Measurements from ENCODE around the gene CEBPB. TPM values are rescaled to one million over a fixed set of nuclear protein-coding genes. Genes with fewer than 3 reads are reported as not detected.

CEBPB gene
- total RNA-seq, 2 experiments from 2014 or later: 28.9 to 40.1 TPM

DNA sequence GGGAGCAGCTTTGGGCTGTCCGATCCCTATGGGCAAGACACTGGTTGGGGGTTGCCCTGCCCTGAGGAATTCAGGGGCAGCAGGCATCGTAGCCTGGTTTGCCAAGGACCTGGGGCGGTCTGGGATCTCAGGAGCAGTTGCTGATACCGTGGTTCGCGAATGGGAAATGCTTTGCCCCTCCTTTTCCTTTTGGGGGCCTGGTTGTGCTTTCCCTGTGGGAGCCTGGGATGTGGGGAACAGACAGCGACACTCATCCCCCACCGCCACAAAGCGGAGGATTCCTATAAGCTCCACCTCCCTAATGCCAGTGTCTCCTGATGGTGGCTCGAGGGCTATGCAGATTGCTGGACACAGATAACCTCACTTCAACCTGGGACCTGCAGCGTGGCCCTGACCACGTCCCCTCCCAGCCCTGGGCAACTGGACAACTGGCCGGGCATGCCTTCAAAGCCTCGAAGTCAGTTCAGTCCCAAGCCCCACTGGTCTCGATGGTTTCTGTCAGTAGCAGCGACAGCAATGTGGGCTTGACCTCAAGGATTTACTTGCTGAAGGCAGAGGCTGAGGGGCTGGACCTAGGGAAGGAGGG, 3.3 kb downstream of the CEBPB start:
- CTCF ChIA-PET: no interaction called here
- peak overlapping the region; percentile 97 for H3K27ac Mint-ChIP-seq
- H3K9me3 Mint-ChIP-seq (ENCODE audit: low read depth): no peaks in the 10 kb centered on the region
- peaks cover 17% of the 10 kb centered on the region for H3K4me1 Mint-ChIP-seq
- H3K36me3 Mint-ChIP-seq (ENCODE audit: low read depth): peaks cover 28% of the 10 kb centered on the region
- H3K27me3 Mint-ChIP-seq: no peaks in the 10 kb centered on the region
- peak overlapping the region; percentile 96 for H3K4me3 Mint-ChIP-seq
- DNase-seq (no peak), ATAC-seq (no peak)
- POLR2A ChIA-PET: no interaction called here
- intact Hi-C loops (cut with DNase I, micrococcal nuclease): loop anchor here (5.0 to 10.0 kb wide), 5 partner anchors 91 to 738 kb away; partner anchors contain the start of genes ADNP (in 1 of the 2) and PARD6B (in 1 of the 2)

DNA sequence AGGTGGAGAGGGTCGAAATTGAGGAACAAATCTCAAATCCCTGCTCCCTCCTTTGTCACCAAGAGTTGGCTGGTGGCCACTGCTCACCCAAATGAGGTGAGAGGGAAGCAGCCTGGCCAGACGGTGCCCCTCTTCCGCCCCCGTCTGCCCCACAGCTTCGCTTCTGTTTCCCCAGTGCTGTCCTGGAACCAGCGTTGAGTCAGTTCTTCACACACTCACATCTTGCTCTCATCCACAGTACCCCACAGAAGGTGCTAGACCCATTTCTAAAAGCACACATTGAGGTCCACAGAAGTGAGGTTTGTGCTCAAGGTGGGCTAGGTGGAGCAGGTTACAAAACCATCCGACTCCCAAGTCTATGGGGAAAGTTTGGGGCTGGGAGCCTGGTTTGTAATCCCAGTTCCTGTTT, 3.8 kb downstream of the CEBPB start:
- Mint-ChIP-seq H3K27me3 (no peaks in the 10 kb centered on the region), H3K4me1 (peaks cover 17% of the 10 kb centered on the region), H3K27ac (peak overlapping the region; percentile 97), H3K9me3 (ENCODE audit: low read depth) (peaks cover 2% of the 10 kb centered on the region), H3K36me3 (ENCODE audit: low read depth) (peaks cover 28% of the 10 kb centered on the region), H3K4me3 (peak overlapping the region; percentile 96)
- intact Hi-C loops (cut with DNase I, micrococcal nuclease): loop anchor here (5.0 to 10.0 kb wide), 5 partner anchors 90 to 738 kb away; partner anchors contain the start of genes ADNP (in 1 of the 2) and PARD6B (in 1 of the 2)
- CTCF ChIA-PET: no interaction called here
- ATAC-seq (no peak), DNase-seq (no peak)
- POLR2A ChIA-PET: no interaction called here

DNA sequence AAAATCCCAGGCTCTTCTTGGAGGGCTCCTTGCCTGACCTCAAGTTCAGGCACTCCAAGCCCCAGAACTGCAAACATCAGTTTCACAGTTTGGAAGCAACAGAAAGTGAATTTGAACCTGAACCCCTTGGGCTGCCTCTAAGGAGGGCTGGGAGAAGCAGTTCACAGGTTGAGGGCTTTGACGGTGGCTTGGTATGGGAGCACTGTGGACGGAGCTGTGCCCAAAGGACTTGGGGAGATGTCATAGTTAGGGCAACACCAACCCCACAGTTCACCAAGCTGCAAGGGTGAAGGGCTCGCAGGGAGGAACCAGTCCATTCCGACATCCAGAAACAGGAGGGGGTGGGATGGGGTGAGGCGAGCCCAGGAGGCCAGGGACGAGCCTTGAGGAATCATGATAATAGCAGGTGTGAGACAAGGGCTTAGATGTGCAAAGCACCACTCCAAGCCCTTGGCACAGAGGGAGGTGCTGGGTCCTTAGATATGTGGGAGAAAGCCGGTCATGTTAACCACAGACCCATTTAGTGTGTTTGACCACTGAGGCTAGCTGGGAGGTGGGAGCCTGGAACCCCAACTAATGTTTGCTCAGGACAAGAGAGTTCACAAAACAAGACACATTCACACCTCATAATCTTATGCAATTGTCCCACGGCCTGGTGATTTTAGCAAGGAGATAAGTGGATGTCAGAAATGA, 4.3 kb downstream of the CEBPB start:
- ChIA-PET POLR2A (no interaction called here), CTCF (no interaction called here)
- no peak overlapping the region for H3K4me3 Mint-ChIP-seq
- no peak for DNase-seq
- ATAC-seq: no peak
- intact Hi-C loops (cut with DNase I, micrococcal nuclease): loop anchor here (5.0 to 10.0 kb wide), 5 partner anchors 90 to 737 kb away; partner anchors contain the start of genes ADNP (in 1 of the 2) and PARD6B (in 1 of the 2)
- H3K27me3 Mint-ChIP-seq: no peaks in the 10 kb centered on the region
- peaks cover 17% of the 10 kb centered on the region for H3K4me1 Mint-ChIP-seq
- peaks cover 28% of the 10 kb centered on the region for H3K36me3 Mint-ChIP-seq (ENCODE audit: low read depth)
- H3K27ac Mint-ChIP-seq: peak overlapping the region; percentile 34
- peaks cover 4% of the 10 kb centered on the region for H3K9me3 Mint-ChIP-seq (ENCODE audit: low read depth)

DNA sequence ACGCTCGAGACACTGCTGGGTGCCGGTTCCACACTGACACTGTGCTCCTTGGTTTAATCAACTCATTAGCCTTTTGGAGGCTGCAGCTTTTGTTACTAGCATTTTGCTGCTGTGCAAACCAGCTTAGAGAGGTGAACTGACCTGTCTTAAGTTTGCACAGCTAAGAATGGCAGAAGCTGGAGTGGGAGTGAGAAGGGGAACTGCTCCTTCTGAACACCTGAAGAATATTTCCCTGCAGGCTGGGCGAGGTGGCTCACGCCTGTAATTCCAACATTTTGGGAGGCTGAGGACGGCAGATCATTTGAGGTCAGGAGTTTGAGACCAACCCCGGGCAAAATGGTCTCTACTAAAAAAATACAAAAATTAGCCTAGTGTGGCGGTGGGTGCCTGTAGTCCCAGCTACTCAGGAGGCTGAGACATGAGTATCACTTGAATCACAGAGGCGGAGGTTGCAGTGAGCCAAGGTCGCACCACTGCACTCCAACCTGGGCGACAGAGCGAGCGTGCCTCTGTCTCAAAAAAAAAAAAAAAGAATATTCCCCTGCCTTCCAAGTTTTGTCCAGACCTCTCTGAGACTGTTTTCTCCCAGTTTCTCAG, 5.0 kb downstream of the CEBPB start:
- Mint-ChIP-seq H3K27ac (peak overlapping the region; percentile 58), H3K9me3 (ENCODE audit: low read depth) (peaks cover 4% of the 10 kb centered on the region), H3K4me3 (no peak overlapping the region), H3K27me3 (no peaks in the 10 kb centered on the region), H3K36me3 (ENCODE audit: low read depth) (peaks cover 28% of the 10 kb centered on the region), H3K4me1 (peaks cover 17% of the 10 kb centered on the region)
- POLR2A ChIA-PET: no interaction called here
- no peak for DNase-seq
- CTCF ChIA-PET: interaction anchor here (0.6 kb wide), 1 partner anchor 144 kb away, joined by 4 read pairs; no protein-coding TSS in a partner anchor
- intact Hi-C loops (cut with DNase I, micrococcal nuclease): loop anchor here in 1 of 2 experiments (10.0 kb wide), 2 partner anchors 89 to 539 kb away; partner anchors contain the start of gene PARD6B
- no peak for ATAC-seq

GRCh38 chr20:50196248-50196647, 5.6 kb downstream of the CEBPB start:
- ChIA-PET CTCF (interaction anchor here (1.0 kb wide), 1 partner anchor 268 kb away, joined by 3 read pairs; no protein-coding TSS in a partner anchor), POLR2A (no interaction called here)
- H3K4me3 Mint-ChIP-seq: no peak overlapping the region
- peaks cover 17% of the 10 kb centered on the region for H3K4me1 Mint-ChIP-seq
- H3K27ac Mint-ChIP-seq: peak overlapping the region; percentile 58
- ATAC-seq: no peak
- no peak for DNase-seq
- peaks cover 28% of the 10 kb centered on the region for H3K36me3 Mint-ChIP-seq (ENCODE audit: low read depth)
- intact Hi-C loops (cut with DNase I, micrococcal nuclease): loop anchor here in 1 of 2 experiments (10.0 kb wide), 2 partner anchors 89 to 539 kb away; partner anchors contain the start of gene PARD6B
- no peaks in the 10 kb centered on the region for H3K27me3 Mint-ChIP-seq
- H3K9me3 Mint-ChIP-seq (ENCODE audit: low read depth): peaks cover 4% of the 10 kb centered on the region

- no peak overlapping the region for H3K4me3 Mint-ChIP-seq
Observed at GRCh38 chr20:50196896-50197295, 6.3 kb downstream of the CEBPB start.

DNA sequence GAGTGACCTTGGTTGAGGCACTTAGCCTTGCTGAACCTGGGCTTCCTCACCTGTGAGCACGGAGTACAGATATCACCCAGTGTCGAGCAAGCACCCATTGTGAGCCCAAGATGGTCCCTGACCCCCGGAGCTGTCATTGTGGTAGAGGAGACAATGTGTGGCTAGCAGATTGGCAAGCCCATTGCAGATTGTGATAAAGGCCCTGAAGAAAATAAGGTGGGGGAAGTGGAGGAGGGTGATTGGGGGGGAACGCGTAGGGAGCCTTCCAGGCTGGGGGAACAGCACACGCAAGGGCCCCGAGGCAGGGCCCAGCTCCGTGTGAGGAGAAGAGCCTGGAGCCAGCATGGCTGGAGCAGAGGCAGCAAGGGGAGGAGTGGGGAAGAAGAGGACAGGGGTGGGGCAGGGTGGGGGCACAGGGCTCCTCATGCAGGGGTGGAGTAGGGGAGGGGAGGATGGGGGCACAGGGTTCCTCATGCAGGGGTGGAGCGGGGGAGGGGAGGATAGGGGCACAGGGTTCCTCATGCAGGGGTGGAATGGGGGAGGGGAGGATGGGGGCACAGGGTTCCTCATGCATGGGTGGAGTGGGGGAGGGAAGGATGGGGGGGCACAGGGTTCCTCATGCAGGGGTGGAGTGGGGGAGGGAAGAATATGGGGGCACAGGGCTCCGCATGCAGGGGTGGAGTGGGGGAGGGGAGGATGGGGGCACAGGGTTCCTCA, 7.0 kb downstream of the CEBPB start:
- POLR2A ChIA-PET: no interaction called here
- H3K27me3 Mint-ChIP-seq: no peaks in the 10 kb centered on the region

More at GRCh38 chr20:50196896-50197295, 6.3 kb downstream of the CEBPB start:
- no peak for ATAC-seq
- Mint-ChIP-seq H3K27ac (no peak overlapping the region), H3K4me1 (peaks cover 17% of the 10 kb centered on the region), H3K27me3 (no peaks in the 10 kb centered on the region), H3K36me3 (ENCODE audit: low read depth) (peaks cover 28% of the 10 kb centered on the region), H3K9me3 (ENCODE audit: low read depth) (peaks cover 4% of the 10 kb centered on the region)
- ChIA-PET CTCF (interaction anchor here (1.0 kb wide), 1 partner anchor 267 kb away, joined by 3 read pairs; no protein-coding TSS in a partner anchor), POLR2A (no interaction called here)
- intact Hi-C loops (cut with DNase I, micrococcal nuclease): loop anchor here in 1 of 2 experiments (10.0 kb wide), 2 partner anchors 88 to 538 kb away; partner anchors contain the start of gene PARD6B
- no peak for DNase-seq

GRCh38 chr20:50198180-50198666, 7.6 kb downstream of the CEBPB start:
- ATAC-seq (no peak), DNase-seq (no peak)
- POLR2A ChIA-PET: no interaction called here
- CTCF ChIA-PET: no interaction called here
- Mint-ChIP-seq H3K4me3 (no peak overlapping the region), H3K27ac (no peak overlapping the region), H3K36me3 (ENCODE audit: low read depth) (peaks cover 16% of the 10 kb centered on the region), H3K9me3 (ENCODE audit: low read depth) (peaks cover 4% of the 10 kb centered on the region), H3K27me3 (no peaks in the 10 kb centered on the region), H3K4me1 (peaks cover 23% of the 10 kb centered on the region)
- intact Hi-C loops (cut with DNase I, micrococcal nuclease): loop anchor here in 1 of 2 experiments (10.0 kb wide), 2 partner anchors 87 to 537 kb away; partner anchors contain the start of gene PARD6B

More for the DNA sequence above, 7.0 kb downstream of the CEBPB start:
- ATAC-seq: no peak
- intact Hi-C loops (cut with DNase I, micrococcal nuclease): loop anchor here in 1 of 2 experiments (10.0 kb wide), 2 partner anchors 87 to 537 kb away; partner anchors contain the start of gene PARD6B
- Mint-ChIP-seq H3K9me3 (ENCODE audit: low read depth) (peaks cover 4% of the 10 kb centered on the region), H3K27ac (no peak overlapping the region), H3K4me3 (no peak overlapping the region), H3K4me1 (peaks cover 21% of the 10 kb centered on the region), H3K36me3 (ENCODE audit: low read depth) (peaks cover 22% of the 10 kb centered on the region)
- CTCF ChIA-PET: no interaction called here
- no peak for DNase-seq

GRCh38 chr20:50198716-50199115, 8.1 kb downstream of the CEBPB start:
- intact Hi-C loops (cut with DNase I, micrococcal nuclease): loop anchor here in 1 of 2 experiments (10.0 kb wide), 2 partner anchors 86 to 536 kb away; partner anchors contain the start of gene PARD6B

DNA sequence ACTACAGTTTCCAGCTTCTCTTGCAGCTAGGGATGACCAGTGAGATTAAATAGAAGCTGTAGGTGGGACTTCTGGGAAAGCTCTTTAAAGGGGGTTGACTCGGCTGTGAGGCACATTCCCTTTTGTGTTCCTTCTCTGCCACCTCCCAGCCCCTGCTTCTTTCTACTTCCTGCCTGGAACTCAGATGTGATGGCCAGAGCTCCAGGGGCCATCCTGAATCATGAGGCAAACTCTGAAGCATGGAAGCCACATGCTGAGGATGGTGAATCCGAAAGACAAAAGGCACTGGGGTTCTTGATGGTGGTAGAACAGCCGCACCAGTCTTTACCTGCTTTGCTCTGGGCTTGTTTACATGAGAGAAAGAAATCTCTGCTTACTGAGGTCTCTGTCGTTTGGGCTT, 9.1 kb downstream of the CEBPB start:
- peaks cover 1% of the 10 kb centered on the region for H3K27me3 Mint-ChIP-seq
- ChIA-PET CTCF (interaction anchor here (0.6 to 1.2 kb wide), 2 partner anchors 9 to 72 kb away, joined by 3 to 4 read pairs; no protein-coding TSS in a partner anchor), POLR2A (no interaction called here)
- intact Hi-C loops (cut with DNase I, micrococcal nuclease): loop anchor here in 1 of 2 experiments (10.0 kb wide), 2 partner anchors 85 to 535 kb away; partner anchors contain the start of gene PARD6B
- H3K4me1 Mint-ChIP-seq: peaks cover 20% of the 10 kb centered on the region
- peaks cover 8% of the 10 kb centered on the region for H3K36me3 Mint-ChIP-seq (ENCODE audit: low read depth)
- no peak for DNase-seq
- peaks cover 17% of the 10 kb centered on the region for H3K9me3 Mint-ChIP-seq (ENCODE audit: low read depth)
- no peak overlapping the region for H3K4me3 Mint-ChIP-seq
- H3K27ac Mint-ChIP-seq: no peak overlapping the region
- ATAC-seq: no peak

More at GRCh38 chr20:50198716-50199115, 8.1 kb downstream of the CEBPB start:
- POLR2A ChIA-PET: interaction anchor here (0.6 kb wide), 1 partner anchor 752 kb away, joined by 3 read pairs; no protein-coding TSS in a partner anchor
- Mint-ChIP-seq H3K36me3 (ENCODE audit: low read depth) (peaks cover 15% of the 10 kb centered on the region), H3K4me1 (peaks cover 23% of the 10 kb centered on the region), H3K27me3 (no peaks in the 10 kb centered on the region), H3K4me3 (no peak overlapping the region), H3K9me3 (ENCODE audit: low read depth) (peaks cover 7% of the 10 kb centered on the region), H3K27ac (no peak overlapping the region)
- DNase-seq (no peak), ATAC-seq (no peak)
- CTCF ChIA-PET: interaction anchor here (0.6 kb wide), 1 partner anchor 244 kb away, joined by 3 read pairs; no protein-coding TSS in a partner anchor

Measured in activated CD4-positive, alpha-beta T cell treated with anti-CD3 and anti-CD28 coated beads for 36 hours (primary cell).